Astrocyte (in vitro differentiated cells and primary cell): ENCODE results near the gene PEX14.

ENCODE experiments used
- CTCF ChIP-seq: IDR thresholded peaks from 2 replicates; pipeline ENCODE4 v1.5.1; 2011; ENCODE audit warnings: low read depth, mild to moderate bottlenecking, inconsistent platforms, low read length, moderate library complexity; ENCODE audit not compliant: insufficient read depth
- EZH2 ChIP-seq: IDR thresholded peaks from 2 replicates; pipeline ENCODE4 v1.6.1; 2012; ENCODE audit warnings: mild to moderate bottlenecking, low read length, inconsistent platforms; ENCODE audit not compliant: insufficient read depth

GRCh38 chr1:10534519-10534918 lies 59.8 kb downstream of the PEX14 start:
- TF ChIP-seq CTCF (no peak), EZH2 (no peak)
